ENCODE measurements around the gene COQ10A. TPM values are rescaled to one million over a fixed set of nuclear protein-coding genes. Genes with fewer than 3 reads are reported as not detected.

Gene COQ10A
- total and polyA plus RNA-seq, 2 donors (not counting 3 experiments of a cell fraction or from before 2014, with no cell fraction given) = 14.7 to 32.4 TPM

GRCh38 chr12:56219840-56220239 is 46.9 kb upstream of the COQ10A start:
- FAIRE-seq = no peak
- peaks cover 19% of the 10 kb centered on the region for H3K4me1 ChIP-seq (ENCODE audit: control insufficient read depth, extremely low read depth, insufficient read depth, low read length)
- ChIA-PET CTCF (interaction anchor here (1.3 to 4.0 kb wide), 5 partner anchors 11 to 93 kb away, joined by 3 to 75 read pairs (median 42); partner anchors contain the start of gene SMARCC2), POLR2A (interaction anchor here (3.2 kb wide), 1 partner anchor 23 kb away, joined by 37 read pairs; no protein-coding TSS in a partner anchor)
- H3K9me1 ChIP-seq (replicated peaks; ENCODE audit: control insufficient read depth, extremely low read depth, insufficient read depth, low read length) = no peaks in the 10 kb centered on the region
- H3K79me2 ChIP-seq (ENCODE audit: control insufficient read depth, insufficient read depth, low read length) = peaks cover 29% of the 10 kb centered on the region
- TF ChIP-seq CTCF (IDR thresholded peaks at IDR 0.05; ENCODE audit: extremely low read depth in 1 of 2, insufficient read depth in 1 of 2, low read depth in 1 of 2, low read length in 2 of 2) = no peak
- TF ChIP-seq POLR2AphosphoS5 (IDR thresholded peaks at IDR 0.05; ENCODE audit: insufficient read depth, low read depth, low read length) = no peak
- no peak for TF ChIP-seq GATA2 (IDR thresholded peaks at IDR 0.05; ENCODE audit: insufficient read depth, insufficient read length, low read depth, low read length)
- no peak for TF ChIP-seq FOS (IDR thresholded peaks at IDR 0.05; ENCODE audit: borderline replicate concordance, insufficient read depth, low read length)
- no peak for TF ChIP-seq MYC (IDR thresholded peaks at IDR 0.05; ENCODE audit: low read depth, low read length)
- no peak for TF ChIP-seq JUN (IDR thresholded peaks at IDR 0.05; ENCODE audit: borderline replicate concordance, insufficient read depth, insufficient read length, low read depth)
- TF ChIP-seq MAX (IDR thresholded peaks at IDR 0.05; ENCODE audit: insufficient read depth, insufficient read length) = no peak
- TF ChIP-seq EZH2 (IDR thresholded peaks at IDR 0.05; ENCODE audit: borderline replicate concordance, low read depth, low read length, severe bottlenecking) = no peak
- TF ChIP-seq POLR2A (IDR thresholded peaks at IDR 0.05; ENCODE audit: low read depth, low read length) = no peak
- no peaks in the 10 kb centered on the region for H3K9me3 ChIP-seq (replicated peaks; ENCODE audit: control insufficient read depth, insufficient read depth, low read length)
- H3K27ac ChIP-seq (ENCODE audit: insufficient read depth, low read depth, low read length) = no peak overlapping the region
- H3K9ac ChIP-seq (replicated peaks; ENCODE audit: extremely low read depth, insufficient read depth, low read length) = no peak overlapping the region
- H3K27me3 ChIP-seq (ENCODE audit: control insufficient read depth in 2 of 2, insufficient read depth in 2 of 2, low read length in 2 of 2) = no peaks in the 10 kb centered on the region
- H2AFZ ChIP-seq (ENCODE audit: low read depth, low read length) = no peak overlapping the region
- H4K20me1 ChIP-seq (replicated peaks; ENCODE audit: control insufficient read depth, extremely low read depth, insufficient read depth, low read length) = no peaks in the 10 kb centered on the region
- H3K4me3 ChIP-seq (replicated peaks in 1 of 3; ENCODE audit: insufficient read depth in 1 of 3, low read depth in 1 of 3, low read length in 3 of 3) = no peak overlapping the region
- dilution Hi-C loops (cut with MboI; ENCODE audit: extremely low pct_ligation_motif_present, low sequenced_read_pairs) (no loop called here), intact Hi-C loops (cut with micrococcal nuclease) (no loop called here)
- no peak for DNase-seq (ENCODE audit: low read depth, low spot score)
- peaks cover 10 to 11% of the 10 kb centered on the region in 2 experiments for H3K36me3 ChIP-seq (ENCODE audit: control insufficient read depth in 2 of 2, extremely low read depth in 1 of 2, insufficient read depth in 2 of 2, low read length in 2 of 2)
- no peak overlapping the region for H3K4me2 ChIP-seq (ENCODE audit: insufficient read depth, low read length)
- BruUV-seq (replicated peaks) = no TSS peak

All from endothelial cell of umbilical vein (primary cell).